Loucy (cell line): ENCODE measurements around the gene CHN2.

Experiments used
- H2AFZ ChIP-seq: fragments of 200-600 bp; sonication (generic); 2 replicates; pipeline ENCODE4 v1.6.0; 2016; ENCODE audit warnings: antibody characterized with exemption, mild to moderate bottlenecking, low read length, moderate library complexity
- H3F3A ChIP-seq: fragments of 200-600 bp; 2 replicates; pipeline ENCODE4 v1.6.0; 2016; ENCODE audit warnings: antibody characterized with exemption, low read depth, mild to moderate bottlenecking
- H3K27me3 ChIP-seq: fragments of 200-600 bp; sonication (generic); 2 replicates; pipeline ENCODE4 v1.6.1; 2014; ENCODE audit warnings: low read length, mild to moderate bottlenecking; ENCODE audit not compliant: insufficient read depth, poor library complexity, severe bottlenecking
- H3K36me3 ChIP-seq: fragments of 200-600 bp; sonication (generic); 2 replicates; pipeline ENCODE4 v1.6.1; 2016; ENCODE audit warnings: low read length; ENCODE audit not compliant: insufficient read depth
- H3K4me1 ChIP-seq: fragments of 200-600 bp; sonication (generic); 2 replicates; pipeline ENCODE4 v1.5.1; 2014; ENCODE audit warnings: low read length, mild to moderate bottlenecking; ENCODE audit not compliant: insufficient read depth, poor library complexity, severe bottlenecking
- H3K4me2 ChIP-seq: fragments of 200-600 bp; sonication (generic); 2 replicates; pipeline ENCODE4 v1.6.0; 2014; ENCODE audit warnings: antibody characterized with exemption, low read length, low read depth, mild to moderate bottlenecking; ENCODE audit not compliant: poor library complexity, severe bottlenecking
- H3K4me3 ChIP-seq: fragments of 200-600 bp; sonication (generic); 2 replicates; pipeline ENCODE4 v1.5.1; 2014; ENCODE audit warnings: low read length, mild to moderate bottlenecking, mixed read lengths; ENCODE audit not compliant: poor library complexity, severe bottlenecking
- H3K79me2 ChIP-seq: fragments of 200-600 bp; sonication (generic); 2 replicates; pipeline ENCODE4 v1.6.1; 2014; ENCODE audit warnings: low read length; ENCODE audit not compliant: insufficient read depth
- H3K9ac ChIP-seq: fragments of 200-600 bp; sonication (generic); 2 replicates; pipeline ENCODE4 v1.6.0; 2014; ENCODE audit warnings: mild to moderate bottlenecking, low read depth, low read length, moderate library complexity; ENCODE audit not compliant: poor library complexity, severe bottlenecking
- H3K9me2 ChIP-seq: fragments of 200-600 bp; sonication (generic); replicated peaks from 2 replicates; pipeline ENCODE4 v1.6.1; 2016; ENCODE audit warnings: low read depth, low read length, mixed read lengths
- H3K9me3 ChIP-seq: fragments of 200-600 bp; sonication (generic); 2 replicates; pipeline ENCODE4 v1.6.1; 2014; ENCODE audit warnings: mild to moderate bottlenecking, antibody characterized with exemption, low read length, low read depth; ENCODE audit not compliant: insufficient read depth
- H4K20me1 ChIP-seq: fragments of 200-600 bp; sonication (generic); 2 replicates; pipeline ENCODE4 v1.6.0; 2014; ENCODE audit warnings: antibody characterized with exemption, low read length, mild to moderate bottlenecking; ENCODE audit not compliant: insufficient read depth, poor library complexity, severe bottlenecking
- EZH2phosphoT487 ChIP-seq: fragments of 200-600 bp; IDR thresholded peaks from 2 replicates; pipeline ENCODE4 v1.6.1; 2018; ENCODE audit warnings: antibody characterized with exemption, mild to moderate bottlenecking, moderate library complexity, borderline replicate concordance
- TF ChIP-seq, protein P1 (sequence below): fragments of 200-600 bp; sonication (generic); conservative IDR thresholded peaks from 2 replicates; pipeline ENCODE4 v1.5.1; 2014; ENCODE audit warnings: mild to moderate bottlenecking, antibody characterized with exemption, low read length

CHN2 gene

DNA sequence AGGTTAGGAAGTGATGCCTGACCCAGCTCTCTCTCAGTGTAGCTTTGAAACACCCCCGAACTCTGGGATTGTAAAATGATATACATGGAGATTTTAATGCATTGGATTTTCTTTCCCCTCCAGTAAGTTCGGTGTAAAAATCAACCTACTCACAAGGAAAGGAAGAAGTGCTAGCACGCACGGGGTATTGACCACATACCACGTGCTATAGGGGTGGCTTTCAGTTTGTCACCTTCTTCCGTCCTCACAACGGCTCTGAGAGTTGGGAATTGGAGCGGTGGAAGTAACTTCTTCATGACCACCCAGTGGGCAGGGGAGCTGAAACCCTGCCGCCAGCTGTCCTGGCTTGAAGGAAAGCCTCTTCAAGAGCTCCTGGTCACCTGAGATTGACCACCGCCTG, 219.6 kb downstream of the CHN2 start:
- Histone ChIP-seq H3K4me1 (no peaks in the 10 kb centered on the region), H3K9me3 (no peaks in the 10 kb centered on the region), H3K9me2 (no peaks in the 10 kb centered on the region), H3F3A (no peaks in the 10 kb centered on the region), H3K4me2 (no peak overlapping the region), H4K20me1 (no peaks in the 10 kb centered on the region), H3K4me3 (no peak overlapping the region), H2AFZ (no peak overlapping the region), H3K27me3 (no peaks in the 10 kb centered on the region), H3K79me2 (no peaks in the 10 kb centered on the region), H3K9ac (no peak overlapping the region), H3K36me3 (no peaks in the 10 kb centered on the region)
- no peak for TF ChIP-seq EZH2phosphoT487
- TF ChIP-seq, protein P1, sequence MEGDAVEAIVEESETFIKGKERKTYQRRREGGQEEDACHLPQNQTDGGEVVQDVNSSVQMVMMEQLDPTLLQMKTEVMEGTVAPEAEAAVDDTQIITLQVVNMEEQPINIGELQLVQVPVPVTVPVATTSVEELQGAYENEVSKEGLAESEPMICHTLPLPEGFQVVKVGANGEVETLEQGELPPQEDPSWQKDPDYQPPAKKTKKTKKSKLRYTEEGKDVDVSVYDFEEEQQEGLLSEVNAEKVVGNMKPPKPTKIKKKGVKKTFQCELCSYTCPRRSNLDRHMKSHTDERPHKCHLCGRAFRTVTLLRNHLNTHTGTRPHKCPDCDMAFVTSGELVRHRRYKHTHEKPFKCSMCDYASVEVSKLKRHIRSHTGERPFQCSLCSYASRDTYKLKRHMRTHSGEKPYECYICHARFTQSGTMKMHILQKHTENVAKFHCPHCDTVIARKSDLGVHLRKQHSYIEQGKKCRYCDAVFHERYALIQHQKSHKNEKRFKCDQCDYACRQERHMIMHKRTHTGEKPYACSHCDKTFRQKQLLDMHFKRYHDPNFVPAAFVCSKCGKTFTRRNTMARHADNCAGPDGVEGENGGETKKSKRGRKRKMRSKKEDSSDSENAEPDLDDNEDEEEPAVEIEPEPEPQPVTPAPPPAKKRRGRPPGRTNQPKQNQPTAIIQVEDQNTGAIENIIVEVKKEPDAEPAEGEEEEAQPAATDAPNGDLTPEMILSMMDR, result no peak

- Histone ChIP-seq H3K79me2 (no peaks in the 10 kb centered on the region), H3K4me1 (no peaks in the 10 kb centered on the region), H3K36me3 (no peaks in the 10 kb centered on the region), H3K9me2 (no peaks in the 10 kb centered on the region), H4K20me1 (no peaks in the 10 kb centered on the region), H2AFZ (no peak overlapping the region), H3K9ac (no peak overlapping the region), H3K4me2 (no peak overlapping the region), H3K4me3 (no peak overlapping the region), H3K27me3 (no peaks in the 10 kb centered on the region), H3K9me3 (no peaks in the 10 kb centered on the region), H3F3A (no peaks in the 10 kb centered on the region)
- no peak for TF ChIP-seq EZH2phosphoT487
- TF ChIP-seq, protein P1, result no peak
Measured at GRCh38 chr7:29415215-29415614, 220.6 kb downstream of the CHN2 start.

- H3K4me3 ChIP-seq, result no peak overlapping the region
- no peaks in the 10 kb centered on the region for H3K9me2 ChIP-seq
- H3K79me2 ChIP-seq, result no peaks in the 10 kb centered on the region
- no peaks in the 10 kb centered on the region for H3K36me3 ChIP-seq
- H4K20me1 ChIP-seq, result no peaks in the 10 kb centered on the region
- H2AFZ ChIP-seq, result no peak overlapping the region
- H3K4me1 ChIP-seq, result no peaks in the 10 kb centered on the region
- no peaks in the 10 kb centered on the region for H3K9me3 ChIP-seq
- no peak overlapping the region for H3K9ac ChIP-seq
- no peaks in the 10 kb centered on the region for H3F3A ChIP-seq
- no peaks in the 10 kb centered on the region for H3K27me3 ChIP-seq
- no peak overlapping the region for H3K4me2 ChIP-seq
- no peak for TF ChIP-seq EZH2phosphoT487
- TF ChIP-seq, protein P1, result no peak
Measured at GRCh38 chr7:29416276-29416937, 221.8 kb downstream of the CHN2 start.
